Fibroblast of skin of scalp (primary cell): Measurements from ENCODE around the gene PMVK.
"Not testable (repeated sequence)": the region's sequence is repeated elsewhere in the genome, so short reads cannot be mapped to it uniquely, and the experiment has no call there.

ENCODE experiments used
- DNase-seq: peaks from one replicate; pipeline ENCODE4 v3.0.0-alpha.2; 2013

Gene PMVK

DNA sequence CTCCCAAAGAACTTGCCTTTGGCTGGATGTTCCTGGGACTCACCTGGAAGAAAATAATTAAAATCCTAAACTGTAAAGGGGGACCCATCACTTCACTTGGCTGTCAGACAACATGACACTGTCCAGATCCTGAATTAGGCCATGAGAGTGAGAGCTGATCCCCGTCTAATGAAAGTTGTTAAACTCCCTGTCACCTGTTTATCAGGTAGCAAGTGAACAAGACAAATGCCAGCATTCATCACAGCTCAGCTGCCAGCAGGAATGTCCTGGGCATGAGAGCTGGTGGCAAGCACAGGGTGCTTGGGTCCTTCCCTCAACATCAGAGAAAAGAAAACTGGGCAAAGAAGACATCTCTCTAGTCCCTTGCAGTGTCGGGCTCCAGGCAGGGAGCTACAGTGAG is 23.8 kb downstream of the PMVK start:
- no peak for DNase-seq

DNA sequence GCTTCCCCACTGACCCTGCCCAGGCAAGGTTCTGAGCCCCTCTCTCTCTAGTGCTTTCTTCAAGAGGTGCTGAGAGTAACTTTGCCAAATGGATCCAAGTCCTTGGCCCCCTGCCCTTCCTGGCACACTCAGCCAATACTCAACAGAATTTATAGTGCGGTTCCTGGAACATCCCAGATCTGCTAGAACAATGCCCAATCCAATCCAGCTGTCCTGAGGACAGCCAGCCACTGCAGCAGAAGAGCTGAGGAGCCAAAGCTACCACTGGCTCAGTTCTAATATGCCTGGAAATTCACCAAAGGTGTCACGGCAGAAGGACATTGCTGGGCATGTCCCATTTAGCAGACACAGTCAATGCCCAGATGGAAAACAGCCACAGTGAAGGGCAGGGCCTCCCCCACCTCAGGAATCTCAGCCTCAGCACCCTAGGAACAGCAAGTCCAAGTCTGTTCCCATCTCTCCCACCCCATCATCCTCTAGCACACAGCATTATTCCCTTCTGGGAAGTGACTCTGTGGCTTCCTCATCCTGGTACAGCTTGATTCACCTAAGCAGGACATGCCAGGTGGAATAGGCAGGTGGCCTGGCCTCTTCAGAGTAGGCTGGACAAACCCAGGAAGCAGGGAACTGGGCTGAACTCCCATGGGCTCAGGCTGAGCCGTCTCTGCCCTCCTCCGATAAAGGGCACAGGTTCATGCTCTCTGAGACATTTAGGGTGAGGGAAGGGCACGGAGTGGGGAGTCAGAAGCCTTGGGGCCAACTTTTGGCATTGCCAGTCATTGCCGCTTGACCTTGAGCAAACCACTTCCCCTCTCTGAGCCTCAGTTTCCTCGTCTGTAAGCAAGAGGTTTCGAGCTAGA is 24.6 kb downstream of the PMVK start:
- DNase-seq = no peak

DNA sequence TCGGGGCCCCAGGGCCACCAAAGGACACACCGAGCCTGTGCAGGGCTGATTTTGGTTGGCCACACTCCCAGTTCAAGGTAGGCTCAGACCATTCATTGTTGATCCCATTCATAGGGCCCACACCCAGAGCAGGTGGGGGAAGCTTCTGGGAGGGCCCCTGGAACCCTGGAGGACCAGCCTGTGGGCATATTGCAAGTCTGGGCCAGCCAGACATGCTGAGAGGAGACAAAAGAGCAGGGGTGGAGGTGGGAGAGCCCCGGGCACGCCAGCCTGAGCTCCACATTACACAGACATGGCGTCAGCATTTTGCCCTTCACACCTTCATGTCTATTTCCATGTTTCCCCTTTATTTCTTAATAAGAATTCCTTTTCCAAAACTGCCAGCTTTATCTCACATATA is 25.7 kb downstream of the PMVK start:
- DNase-seq = no peak

DNA sequence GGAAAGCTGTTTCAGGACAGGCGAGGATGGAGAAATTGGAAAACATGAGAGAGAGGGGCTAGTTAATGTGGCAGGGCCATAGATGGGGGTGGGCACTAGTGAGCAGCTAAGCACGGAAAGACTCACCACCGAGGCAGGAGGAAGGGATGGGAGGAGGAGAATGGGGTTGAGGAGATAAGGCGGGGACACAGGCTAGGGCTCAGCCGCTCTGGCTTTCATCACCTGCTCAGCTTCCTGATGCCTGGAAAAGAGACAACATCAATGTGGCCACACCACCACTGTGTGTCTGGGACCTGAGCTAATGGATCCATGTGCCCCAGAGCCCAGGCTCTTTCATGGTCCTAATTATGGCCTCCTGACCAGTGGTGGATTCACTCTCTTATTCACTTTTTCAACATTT is 27.6 kb downstream of the PMVK start:
- no peak for DNase-seq

DNA sequence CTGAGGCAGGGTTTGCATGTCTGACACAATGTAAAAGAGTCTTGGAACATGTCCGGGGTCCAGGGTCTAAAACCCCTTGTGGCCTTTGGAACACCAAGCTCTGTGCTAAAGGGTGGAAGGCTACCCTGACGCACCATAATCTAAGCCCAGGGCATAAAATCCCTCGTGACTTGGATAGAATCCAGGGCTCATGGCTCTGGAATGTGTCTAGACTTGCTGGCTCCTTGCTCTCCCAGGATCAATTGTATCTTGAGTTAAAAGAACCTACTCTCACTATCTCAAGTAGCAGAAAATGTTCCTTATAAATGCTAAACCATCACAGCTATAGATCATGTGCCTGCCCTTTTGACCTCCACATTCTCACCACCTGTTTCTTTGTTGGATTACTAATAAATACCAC is 28.4 kb downstream of the PMVK start:
- not testable (repeated sequence) for DNase-seq

DNA sequence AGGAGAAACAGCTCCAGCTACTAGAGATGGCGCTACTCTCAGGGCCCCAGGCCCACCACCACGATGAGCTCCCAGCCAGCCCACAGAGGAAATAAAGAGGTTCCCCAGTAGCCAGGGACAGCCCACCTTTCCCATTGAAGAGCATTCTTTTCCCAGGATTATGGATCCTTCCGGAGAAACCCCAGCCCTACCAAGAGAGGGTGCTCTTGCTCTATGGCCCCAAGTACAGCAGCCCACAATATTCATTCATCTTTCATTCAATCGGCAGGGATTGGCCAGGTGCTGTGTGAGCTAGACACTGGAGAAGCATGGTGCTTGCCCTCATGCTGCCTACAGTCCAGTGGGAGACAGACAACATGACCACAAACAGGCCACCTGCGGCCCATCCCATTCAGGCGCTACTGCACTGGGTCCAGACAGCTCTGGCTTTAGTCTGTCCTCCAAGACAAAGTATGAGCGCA is 29.9 kb downstream of the PMVK start:
- no peak for DNase-seq

DNA sequence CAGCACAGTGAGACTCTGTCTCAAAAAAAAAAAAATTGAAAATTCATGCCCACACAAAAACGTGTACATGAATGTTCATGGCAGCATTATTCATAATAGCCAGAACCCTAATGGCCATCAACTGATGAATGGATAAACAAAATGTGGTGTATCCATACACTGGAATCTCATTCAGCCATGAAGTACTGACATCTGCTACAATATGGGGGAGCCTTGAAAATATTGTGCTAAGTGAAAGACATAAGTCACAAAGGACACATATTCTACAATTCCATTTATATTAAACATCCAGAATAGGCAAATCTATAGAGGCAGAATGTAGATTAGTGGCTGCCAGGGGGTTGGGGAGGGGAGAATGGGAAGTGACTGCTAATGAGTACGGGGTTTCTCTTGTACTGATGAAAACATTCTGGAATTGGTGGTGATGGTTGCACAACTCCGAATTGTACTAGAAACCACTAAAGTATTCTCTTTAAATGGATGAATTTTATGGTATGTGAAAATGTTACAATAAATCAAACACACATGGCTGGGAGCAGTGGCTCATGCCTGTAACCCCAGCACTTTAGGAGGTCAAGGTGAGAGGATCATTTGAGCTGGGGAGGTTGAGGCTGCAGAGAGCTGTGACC is 33.5 kb downstream of the PMVK start:
- no peak for DNase-seq

DNA sequence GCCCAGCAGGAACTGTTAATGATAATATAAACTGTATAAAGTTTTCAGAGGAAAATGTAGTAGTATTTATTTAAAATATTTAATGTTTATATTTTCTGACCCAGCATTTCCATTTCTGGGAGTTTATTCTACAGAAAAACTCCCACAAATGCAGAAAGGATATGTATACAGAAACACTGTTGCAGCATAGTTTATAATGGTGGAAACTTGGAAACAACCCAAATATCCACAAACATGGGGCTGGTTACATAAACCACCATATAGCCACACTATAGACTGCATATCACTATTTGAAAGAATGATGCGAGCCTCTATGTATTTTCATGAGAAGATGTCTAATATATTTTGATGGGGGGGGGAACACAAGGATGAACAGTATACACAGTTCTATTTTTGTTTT is 34.9 kb downstream of the PMVK start:
- no peak for DNase-seq

DNA sequence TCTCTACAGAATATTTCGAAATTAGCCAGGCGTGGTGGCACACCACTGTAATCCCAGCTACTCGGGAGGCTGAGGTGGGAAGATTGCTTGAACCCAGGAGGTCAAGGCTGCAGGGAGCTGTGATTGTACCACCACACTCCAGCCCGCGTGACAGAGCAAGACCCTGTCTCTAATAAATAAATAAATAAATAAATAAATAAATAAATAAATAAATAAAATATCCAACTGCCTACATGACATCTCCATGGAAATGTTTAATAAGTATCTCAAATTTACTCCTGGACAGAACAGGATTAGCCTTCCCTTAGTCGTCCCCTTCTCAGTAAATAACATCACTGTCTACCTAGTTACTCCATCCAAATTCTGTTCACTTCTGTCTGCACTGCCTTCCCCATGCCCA is 37.5 kb downstream of the PMVK start:
- DNase-seq = no peak

DNA sequence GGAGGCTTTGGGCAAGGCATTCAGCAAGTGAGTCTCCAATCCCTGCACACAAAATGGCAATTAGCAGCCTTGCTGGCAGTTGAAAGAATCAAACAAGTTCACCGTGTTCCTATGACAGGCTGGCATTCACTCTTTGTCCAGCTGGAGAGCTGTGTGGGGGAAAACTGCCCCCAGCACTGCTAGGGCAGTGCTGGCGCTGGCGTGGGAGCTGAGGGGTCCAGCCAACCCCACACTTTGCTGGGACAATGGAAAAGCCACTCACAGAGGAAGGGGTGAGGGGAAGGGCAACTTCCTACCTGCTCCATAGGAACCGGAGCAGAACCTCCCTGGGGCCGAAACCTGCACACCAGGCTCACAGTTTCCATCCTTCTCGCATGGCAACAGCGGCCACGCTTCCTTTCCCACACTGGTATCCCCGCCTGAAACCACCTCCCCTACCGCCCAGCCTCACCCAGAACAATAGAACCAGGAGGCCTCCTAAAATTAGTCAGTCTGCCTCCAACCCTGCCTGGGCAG is 39.7 kb downstream of the PMVK start:
- no peak for DNase-seq

DNA sequence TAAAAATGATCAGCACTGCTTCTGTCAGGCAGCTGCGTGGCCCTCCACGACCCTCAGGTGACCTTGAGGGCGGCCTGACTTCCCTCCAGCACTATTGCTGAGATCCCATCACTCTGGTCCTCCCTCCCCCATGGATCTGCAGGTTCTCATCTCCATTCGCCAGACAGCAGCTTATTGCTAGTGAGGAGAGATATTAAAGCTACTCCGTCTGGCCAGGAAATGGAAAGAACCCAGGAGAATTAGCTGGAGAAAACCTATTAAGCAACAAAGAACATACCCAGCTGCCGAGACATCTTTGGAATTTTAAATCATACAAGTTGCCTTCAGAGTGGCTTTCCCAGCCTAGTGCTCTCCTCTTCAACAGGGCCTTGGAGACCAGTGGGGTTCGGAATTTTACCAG is 40.7 kb downstream of the PMVK start:
- DNase-seq = no peak

DNA sequence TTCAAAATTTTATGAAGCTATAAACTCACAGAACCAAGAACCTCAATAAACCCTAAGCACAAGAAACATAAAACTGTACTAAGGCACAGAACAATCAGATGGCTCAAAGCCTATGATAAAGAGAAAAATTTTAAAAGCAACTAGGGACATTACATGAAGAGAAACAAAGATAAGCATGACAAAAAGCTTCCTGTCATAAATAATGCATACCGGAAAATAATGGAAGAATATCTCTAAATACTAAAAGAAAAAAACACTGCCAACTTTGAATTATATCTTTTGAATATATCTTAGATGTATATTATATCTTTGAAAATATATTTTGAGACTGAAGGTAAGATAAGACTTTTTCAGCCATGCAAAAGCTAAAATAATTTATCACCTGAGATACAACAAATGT is 45.1 kb downstream of the PMVK start:
- no peak for DNase-seq

DNA sequence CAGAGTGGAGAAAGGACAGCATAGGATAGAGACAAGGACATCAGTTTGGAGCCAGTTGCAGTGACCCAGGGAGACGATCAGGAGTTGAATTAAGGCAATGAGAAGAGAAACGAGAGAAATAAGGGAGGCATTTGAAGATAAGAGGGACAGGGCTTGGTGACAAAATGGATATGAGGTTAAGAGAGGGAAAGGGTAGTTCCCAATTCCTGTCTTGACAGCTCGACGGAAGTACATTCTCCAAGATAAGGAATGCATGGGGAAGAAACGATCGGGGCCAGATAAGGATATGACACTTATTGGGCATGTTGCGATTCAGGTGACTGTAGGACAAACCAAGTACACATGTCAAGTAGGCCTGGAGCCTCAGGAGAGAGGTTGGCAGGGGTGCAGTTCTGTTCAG is 47.8 kb downstream of the PMVK start:
- no peak for DNase-seq

DNA sequence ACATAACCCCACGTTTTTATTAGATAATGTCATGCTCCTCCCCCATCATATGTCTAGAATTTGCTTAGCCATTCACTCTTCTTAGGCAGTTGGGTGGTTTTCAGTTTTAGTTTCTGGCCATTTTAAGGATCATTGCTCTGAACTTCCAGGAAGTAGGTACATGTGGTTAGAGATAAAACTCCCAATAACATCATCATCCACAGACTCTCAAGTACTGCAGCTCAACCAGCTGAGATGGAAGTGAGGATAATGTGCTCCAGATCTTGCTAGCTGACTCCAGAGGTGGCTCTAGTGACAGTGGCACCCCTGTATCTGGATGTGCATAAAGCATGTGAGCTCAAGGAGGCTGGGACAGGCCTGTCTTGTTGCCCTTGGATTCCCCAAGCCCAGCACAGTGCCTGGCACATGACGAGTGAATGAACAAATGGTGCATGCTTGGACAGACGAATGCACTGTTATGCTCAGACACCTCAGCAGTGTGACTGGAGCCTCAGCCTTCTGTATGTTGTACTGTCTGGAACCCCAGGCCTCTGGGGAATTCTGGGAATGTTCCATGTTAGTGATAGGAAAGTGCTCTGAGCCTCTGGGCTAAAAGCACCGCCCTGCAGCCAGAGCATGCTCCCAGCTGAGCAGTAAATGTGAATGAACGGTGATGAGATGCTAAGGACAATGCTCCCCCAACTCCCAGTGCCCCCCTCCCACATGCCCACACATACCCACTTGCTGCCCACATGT is 50.1 kb downstream of the PMVK start:
- DNase-seq = peak; percentile 29

DNA sequence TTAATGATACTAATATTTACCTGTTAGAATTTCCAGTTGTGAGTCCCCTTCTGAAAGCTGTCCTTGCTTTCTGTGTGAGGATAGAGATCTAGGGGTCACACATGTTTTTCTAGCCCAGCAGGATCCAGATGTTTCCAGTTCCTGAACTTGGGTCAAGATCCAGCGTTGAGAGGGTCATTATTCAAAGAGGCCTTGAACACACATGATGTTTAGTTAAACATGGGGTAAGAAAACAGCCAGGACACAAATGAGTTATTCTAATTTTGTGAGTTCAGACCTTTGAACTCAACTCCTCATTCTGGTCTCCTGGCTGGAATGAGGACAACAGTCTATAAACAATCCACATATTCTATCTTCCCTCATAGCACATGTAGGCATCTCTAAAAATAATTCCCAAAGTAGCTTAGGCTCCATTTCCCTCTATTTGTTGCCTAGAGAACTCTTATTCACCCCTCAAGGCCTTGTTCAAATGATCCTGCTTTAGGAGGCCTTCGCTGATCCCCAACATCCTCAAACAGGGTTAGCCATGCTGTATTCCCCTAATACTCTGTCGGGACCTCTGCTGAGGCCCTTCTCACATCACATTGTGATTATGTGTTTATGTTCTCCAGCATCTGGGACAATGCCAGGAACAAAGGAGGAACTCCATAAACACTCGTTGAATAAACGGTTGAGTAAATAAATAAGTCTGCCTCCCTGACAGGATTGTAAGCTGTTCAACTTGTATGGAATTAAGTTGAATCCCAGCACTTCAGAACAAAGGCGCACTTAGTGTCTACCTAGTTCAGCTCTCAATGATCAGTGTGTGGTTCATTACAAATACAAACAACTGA is 51.4 kb downstream of the PMVK start:
- no peak for DNase-seq

DNA sequence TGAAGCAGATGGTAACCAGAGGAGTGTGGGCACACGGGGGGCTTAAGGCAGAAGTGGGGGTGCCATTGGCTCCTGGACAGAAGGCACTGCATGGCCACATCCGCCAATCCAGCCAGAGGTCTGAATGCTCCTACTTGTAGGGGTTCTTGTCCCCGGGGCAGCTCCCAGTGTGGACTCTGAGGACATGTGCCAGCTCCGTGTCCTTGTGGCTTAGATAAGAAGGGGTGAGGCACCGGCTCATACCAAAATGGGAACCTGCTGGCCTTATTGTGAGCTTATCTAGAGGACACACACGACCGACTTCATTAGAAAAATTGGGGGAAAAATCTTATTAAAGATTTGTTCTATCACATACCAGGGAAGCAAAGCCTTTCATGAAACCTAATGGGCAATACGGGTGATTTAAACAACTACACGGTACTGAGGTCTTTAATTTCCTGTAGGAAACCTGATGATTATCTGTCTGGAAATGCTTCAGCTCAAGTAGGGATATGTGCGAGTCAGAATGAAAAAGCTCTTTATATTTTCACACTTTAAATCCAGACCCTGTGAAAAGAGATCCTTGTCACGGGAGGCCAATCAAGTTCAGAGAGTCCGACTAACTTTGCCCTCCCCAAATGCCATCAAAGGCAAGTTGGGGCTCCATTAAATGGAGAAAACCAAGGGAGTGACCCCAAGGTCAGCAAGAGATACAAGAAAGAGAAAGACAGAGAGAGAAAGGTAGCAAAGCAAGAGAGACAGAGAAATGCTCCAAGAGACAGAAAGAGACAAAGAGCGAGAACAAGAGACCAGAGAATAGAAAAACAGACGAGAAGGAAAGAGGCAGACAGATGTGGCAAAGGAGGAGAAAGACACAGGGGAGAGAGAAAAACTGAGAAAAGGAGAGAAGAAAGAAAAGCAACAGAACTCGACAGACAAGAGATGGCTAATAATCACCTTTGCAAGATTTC is 52.3 kb downstream of the PMVK start:
- no peak for DNase-seq

DNA sequence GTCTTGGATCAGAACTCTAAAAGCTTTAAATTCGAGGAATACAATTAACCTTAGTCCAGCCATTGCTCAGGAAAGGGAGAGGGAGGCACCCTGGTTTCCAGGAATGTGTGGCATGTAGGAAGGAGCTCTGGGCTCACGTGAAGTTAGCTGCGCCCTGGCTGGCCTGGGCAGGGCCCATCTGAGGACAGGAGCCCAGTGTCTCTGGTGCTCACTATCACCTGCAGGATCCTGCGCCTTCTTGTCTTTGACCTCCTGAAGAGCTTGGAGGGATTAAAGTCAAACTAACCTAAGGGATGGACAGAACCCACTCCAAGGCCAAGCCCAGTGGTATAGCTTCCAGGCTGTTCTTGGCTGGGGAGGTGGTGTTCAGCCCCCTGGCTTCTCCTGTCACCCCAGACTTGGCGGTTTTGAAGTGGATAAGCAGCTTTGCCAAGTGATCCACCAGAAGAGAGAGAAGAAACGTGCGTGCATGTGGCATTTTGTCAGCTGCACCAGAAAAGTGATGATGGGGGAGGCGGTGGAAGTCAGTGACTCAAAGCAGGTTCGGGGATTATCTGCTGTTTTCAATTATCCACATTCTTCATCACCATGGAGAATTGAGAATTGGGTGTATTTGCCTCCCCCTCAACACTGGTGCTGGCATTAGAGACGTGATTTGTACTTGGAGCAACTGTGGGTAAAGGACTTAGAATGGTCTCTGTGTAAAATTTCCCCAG is 54.5 kb downstream of the PMVK start:
- peak; percentile 19 for DNase-seq

DNA sequence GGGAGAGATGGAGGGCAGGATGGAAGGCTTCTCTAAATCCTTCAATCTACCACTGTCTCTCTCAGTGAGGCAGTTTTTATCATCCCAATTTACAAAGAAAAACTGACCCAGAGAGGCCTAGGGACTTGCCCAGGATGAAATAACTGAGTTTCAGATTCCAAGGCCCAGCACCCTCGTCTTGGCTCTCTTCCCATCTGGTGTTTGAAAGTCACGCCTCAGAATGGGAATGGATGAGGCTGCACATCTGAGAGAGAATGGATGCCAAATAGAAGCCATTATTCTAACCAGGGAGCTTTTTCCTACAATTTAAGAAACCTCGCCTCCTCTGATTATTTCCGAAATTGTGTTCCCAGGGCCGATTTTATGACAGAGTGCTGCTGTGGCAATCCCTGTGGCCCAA is 55.8 kb downstream of the PMVK start:
- DNase-seq = no peak

DNA sequence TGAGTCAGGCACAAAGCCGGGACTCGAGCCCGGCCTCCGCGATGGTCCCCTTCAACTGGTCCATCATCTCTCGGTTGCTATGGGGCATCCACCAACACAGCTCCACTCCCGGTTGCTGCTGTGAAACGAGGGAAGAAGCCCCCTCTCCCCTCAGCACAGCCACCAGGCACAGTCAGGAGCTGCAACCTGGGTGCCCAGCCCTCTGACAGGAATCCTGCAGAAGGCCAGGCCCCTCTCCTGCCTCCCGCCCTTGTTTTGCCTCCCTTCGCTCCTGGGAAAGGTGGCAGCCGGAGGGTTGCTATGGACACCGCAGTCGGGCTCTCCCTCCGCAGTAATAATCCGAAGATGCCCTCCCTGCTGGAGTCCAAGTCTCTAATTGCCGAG is 57.5 kb downstream of the PMVK start:
- DNase-seq = no peak

DNA sequence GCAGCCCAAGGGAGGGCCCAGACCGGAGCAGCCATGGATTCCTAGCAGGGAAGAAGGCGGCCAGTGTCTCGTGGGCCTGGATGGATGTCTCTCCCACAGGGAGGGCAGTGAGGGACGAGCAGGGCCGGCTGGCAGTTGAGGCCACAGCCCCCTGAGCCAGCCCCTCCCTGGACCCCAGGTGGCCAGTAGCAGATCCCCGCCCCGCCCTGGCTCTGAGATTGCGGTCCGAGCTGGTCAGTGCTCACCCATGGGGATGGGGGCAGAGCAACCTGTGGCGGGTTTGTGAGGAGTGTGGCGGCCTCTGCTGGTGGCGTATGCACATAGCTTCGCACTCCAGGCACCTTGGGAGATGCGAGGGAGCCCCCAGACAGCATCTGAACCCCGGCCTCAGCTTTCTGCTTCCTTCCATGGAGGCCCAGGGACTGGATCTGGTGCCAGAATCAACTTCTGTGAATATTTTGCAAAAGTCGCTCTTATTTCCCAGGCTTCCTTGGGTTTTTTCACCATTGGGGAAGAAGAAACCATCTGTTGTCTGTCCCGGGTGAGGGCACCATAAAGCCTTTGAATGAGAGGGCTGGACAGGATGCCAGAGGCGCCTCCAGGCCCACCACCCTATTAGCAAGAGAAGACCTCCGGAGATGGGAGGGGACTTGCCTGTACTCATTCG is 58.0 kb downstream of the PMVK start:
- DNase-seq = peak; percentile 53
